Nephron (organoid): ENCODE results near the gene POM121.
A peak's percentile ranks its signal among the peaks of the same experiment; 100 is the strongest.
"Not testable (repeated sequence)": the region's sequence is repeated elsewhere in the genome, so short reads cannot be mapped to it uniquely, and the experiment has no call there.

Source experiments
- H3K27ac Mint-ChIP-seq, 3 experiments: 2 replicates each; pipeline ENCODE4 v1.8.0; 2020; ENCODE audit warnings: mixed read lengths in 3 of 3, mild to moderate bottlenecking in 2 of 3, moderate library complexity in 1 of 3
- H3K27me3 Mint-ChIP-seq: 2 replicates; pipeline ENCODE4 v1.8.0; 2021; ENCODE audit warnings: low read depth, mild to moderate bottlenecking, moderate library complexity, mixed read lengths
- H3K36me3 Mint-ChIP-seq: 2 replicates; pipeline ENCODE4 v1.8.0; 2020; ENCODE audit warnings: low read depth, mixed read lengths
- H3K4me1 Mint-ChIP-seq: 2 replicates; pipeline ENCODE4 v1.8.0; 2020; ENCODE audit warnings: mixed read lengths
- H3K4me3 Mint-ChIP-seq, 3 experiments: 2 replicates each; pipeline ENCODE4 v1.8.0; 2020; ENCODE audit warnings: mild to moderate bottlenecking in 3 of 3, mixed read lengths in 3 of 3, moderate library complexity in 2 of 3
- H3K9me3 Mint-ChIP-seq: 2 replicates; pipeline ENCODE4 v1.8.0; 2020; ENCODE audit warnings: mixed read lengths

The POM121 gene

GRCh38 chr7:72949686-72950085 lies 24.8 kb downstream of the POM121 start:
- H3K4me1 Mint-ChIP-seq, H3K9me3 Mint-ChIP-seq, H3K4me3 Mint-ChIP-seq: not testable (repeated sequence)

GRCh38 chr7:72950432-72950831 lies 25.5 kb downstream of the POM121 start:
- H3K9me3 Mint-ChIP-seq, H3K4me1 Mint-ChIP-seq, H3K36me3 Mint-ChIP-seq, H3K4me3 Mint-ChIP-seq, H3K27me3 Mint-ChIP-seq, H3K27ac Mint-ChIP-seq: not testable (repeated sequence)

More at GRCh38 chr7:72949686-72950085, 24.8 kb downstream of the POM121 start:
- H3K36me3 Mint-ChIP-seq, H3K27ac Mint-ChIP-seq, H3K27me3 Mint-ChIP-seq: not testable (repeated sequence)

DNA sequence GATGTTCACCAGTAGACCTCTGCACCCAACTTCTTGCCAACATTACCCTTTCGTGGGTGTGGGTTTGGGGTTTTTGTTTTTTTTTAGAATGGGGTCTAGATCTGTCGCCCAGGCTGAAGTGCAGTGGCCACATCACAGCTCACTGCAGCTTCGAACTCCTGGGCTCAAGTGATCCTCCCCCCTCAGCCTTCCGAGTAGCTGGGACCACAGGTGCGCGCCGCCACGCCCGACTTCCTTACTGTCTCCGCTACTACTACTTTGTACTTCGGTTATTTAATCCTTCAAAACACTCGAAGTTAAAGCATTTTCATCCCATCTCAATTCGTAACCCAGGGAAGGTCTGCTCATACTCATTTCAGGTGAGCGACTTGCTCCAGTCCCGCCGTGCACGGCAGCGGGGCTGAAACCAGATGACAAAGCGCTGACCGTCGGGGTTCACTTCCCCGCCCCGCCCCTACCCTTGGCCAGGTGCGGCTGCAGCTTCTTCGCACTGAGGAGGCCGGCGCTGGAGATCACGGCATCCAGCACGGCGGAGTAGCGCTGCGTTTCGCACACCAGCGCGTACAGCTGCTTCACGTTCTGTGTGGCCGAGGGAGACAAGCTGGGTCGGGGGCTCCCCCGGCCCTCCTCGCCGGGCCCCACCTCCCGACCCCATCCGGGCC lies 29.1 kb downstream of the POM121 start:
- H3K4me1 Mint-ChIP-seq, H3K27me3 Mint-ChIP-seq, H3K36me3 Mint-ChIP-seq, H3K4me3 Mint-ChIP-seq, H3K27ac Mint-ChIP-seq, H3K9me3 Mint-ChIP-seq: not testable (repeated sequence)

DNA sequence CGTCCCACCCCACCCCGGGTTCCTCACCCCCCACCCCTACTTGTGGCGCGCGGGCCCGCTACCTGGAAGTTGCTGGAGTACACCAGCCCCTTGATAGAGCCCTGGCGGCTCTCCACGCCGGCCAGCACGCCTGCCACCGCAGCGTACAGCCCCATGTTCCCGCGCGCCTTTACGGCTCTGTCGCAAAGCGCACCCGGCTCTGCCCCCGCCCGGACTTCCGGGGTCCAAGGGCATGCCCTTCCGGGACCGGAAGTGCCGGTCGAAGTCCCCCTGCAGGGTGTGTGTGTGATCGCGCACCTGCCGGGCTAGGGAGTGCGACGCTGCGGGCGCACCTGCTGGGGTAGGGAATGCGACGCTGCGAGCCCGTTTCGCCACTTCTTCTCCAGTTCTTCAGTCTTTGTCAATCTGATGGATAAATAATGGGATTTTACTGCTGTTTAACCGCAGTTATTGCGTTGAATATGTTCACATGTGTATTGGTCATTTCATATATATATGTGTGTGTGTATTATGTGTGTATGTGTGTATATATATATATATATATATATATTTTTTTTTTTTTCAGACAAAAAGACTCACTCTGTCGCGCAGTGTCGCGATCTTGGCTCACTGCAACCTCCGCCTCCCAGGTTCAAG lies 29.8 kb downstream of the POM121 start:
- H3K27me3 Mint-ChIP-seq, H3K9me3 Mint-ChIP-seq, H3K4me1 Mint-ChIP-seq, H3K36me3 Mint-ChIP-seq: not testable (repeated sequence)
- Mint-ChIP-seq H3K27ac (peak overlapping the region in 1 of 3 experiments; percentile 76), H3K4me3 (peak overlapping the region; percentile 78 to 88 (median 87))

- not testable (repeated sequence) for H3K36me3 Mint-ChIP-seq, H3K9me3 Mint-ChIP-seq, H3K4me3 Mint-ChIP-seq, H3K27me3 Mint-ChIP-seq, H3K27ac Mint-ChIP-seq, H3K4me1 Mint-ChIP-seq
Measured at GRCh38 chr7:72960029-72960428, 35.1 kb downstream of the POM121 start.

DNA sequence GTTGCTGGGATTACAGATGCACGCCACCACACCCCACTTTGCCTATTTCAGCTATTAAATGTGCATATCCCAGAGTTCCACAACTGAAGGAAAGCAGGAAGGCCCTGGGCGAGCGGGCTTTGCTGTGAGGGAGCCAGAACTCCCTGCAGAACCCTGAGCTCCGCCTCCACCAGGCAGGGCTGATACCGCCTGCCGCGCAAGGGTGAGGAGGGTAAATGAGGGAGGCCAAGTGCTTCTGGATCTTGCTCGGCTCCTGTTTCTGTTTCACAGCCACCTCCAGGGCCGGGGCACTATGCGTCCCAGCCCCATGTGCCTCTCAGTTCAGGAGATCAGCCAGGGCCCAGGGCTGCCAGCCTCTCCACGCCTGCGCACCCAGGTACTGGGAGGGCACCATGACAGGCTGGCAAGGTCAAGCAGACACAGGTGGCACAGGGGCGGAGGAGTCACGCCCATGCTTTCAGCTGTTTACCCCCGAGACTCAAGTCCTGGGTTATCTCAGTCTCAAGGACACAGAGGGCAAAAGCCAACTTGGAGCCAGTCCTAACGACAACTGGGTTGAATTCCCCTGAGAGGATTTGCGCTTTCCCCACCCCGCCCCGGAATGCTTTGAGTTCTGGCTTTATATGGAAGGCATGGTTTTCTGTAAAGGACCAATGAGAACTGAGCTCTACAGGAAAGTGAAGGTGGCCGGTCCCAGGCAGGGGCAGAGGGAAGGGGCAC lies 35.9 kb downstream of the POM121 start:
- H3K27me3 Mint-ChIP-seq, H3K4me1 Mint-ChIP-seq, H3K36me3 Mint-ChIP-seq, H3K4me3 Mint-ChIP-seq, H3K9me3 Mint-ChIP-seq, H3K27ac Mint-ChIP-seq: not testable (repeated sequence)

DNA sequence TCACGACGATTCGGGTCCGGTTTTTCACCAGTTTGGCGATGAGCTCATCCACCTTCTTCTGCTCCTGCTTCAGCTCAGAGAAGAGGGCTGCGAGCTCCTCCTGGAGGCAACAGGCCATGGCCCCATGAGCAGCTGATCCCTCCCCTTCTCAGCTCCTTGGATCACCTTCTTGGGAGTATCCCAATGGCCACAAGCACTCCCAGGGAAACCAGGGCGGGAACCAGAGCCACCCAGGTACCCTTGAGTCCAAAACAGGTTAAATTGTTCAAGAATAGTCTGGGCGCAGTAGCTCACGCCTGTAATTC lies 36.4 kb downstream of the POM121 start:
- not testable (repeated sequence) for H3K9me3 Mint-ChIP-seq, H3K27me3 Mint-ChIP-seq, H3K4me1 Mint-ChIP-seq, H3K36me3 Mint-ChIP-seq, H3K27ac Mint-ChIP-seq, H3K4me3 Mint-ChIP-seq

GRCh38 chr7:72963056-72963455 lies 38.2 kb downstream of the POM121 start:
- H3K4me1 Mint-ChIP-seq, H3K27me3 Mint-ChIP-seq, H3K27ac Mint-ChIP-seq, H3K9me3 Mint-ChIP-seq, H3K4me3 Mint-ChIP-seq, H3K36me3 Mint-ChIP-seq: not testable (repeated sequence)

DNA sequence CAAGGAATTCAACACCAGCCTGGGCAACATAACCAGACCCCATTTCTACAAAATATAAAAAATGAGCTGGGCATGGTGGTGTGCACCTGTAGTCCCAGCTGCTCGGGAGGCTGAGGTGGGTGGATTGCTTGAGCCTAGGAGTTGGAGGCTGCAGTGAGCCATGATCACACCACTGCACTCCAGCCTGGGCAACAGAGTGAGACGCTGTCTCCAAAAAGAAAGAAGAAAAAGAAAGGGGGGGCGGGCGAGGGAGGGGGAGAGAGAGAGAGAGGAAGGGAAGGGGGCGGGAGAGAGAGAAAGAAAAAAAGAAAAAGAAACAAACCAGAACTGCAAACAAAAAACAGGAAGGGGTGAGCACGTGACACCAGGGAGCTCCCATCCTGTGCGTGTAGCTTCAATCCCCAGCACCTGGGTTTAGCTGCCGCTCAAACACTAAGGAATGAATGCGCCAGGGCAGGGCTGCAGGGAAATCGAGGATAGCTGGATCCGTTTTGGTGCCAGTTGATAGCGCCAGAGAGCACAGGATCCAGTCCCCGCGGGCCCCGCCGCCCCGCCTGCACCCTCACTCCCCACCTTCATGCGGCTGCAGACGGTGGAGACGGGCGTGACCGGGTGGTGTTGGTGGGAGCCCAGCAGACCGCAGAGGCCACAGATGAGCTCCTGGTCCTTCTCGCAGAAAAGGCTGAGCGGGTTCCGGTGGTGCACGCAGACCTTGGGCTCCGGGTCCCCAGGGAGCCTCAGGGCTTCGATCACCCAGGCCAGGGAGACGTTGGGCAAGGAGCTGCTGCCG lies 40.5 kb downstream of the POM121 start:
- not testable (repeated sequence) for H3K36me3 Mint-ChIP-seq, H3K27ac Mint-ChIP-seq, H3K4me1 Mint-ChIP-seq, H3K4me3 Mint-ChIP-seq, H3K27me3 Mint-ChIP-seq, H3K9me3 Mint-ChIP-seq

DNA sequence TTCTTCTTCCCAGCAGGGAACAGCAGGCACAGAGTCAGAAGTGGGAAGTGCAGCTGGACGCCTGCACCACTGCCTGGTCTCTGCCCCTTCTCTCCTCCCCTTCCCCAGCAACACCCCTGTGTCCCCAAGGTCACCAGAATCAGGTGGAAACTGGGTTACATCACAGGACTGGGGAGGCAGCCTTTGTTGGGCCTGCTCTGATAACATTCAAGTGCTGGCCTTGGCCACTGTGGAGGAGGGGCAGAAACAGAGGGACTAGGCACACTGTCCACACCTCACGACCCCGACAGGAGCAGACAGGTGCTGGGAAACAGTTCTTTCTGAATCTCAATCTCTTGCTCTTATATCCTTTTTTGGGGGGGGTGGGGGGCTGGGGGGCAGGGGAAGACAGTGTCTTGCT lies 42.0 kb downstream of the POM121 start:
- not testable (repeated sequence) for H3K4me1 Mint-ChIP-seq, H3K4me3 Mint-ChIP-seq

DNA sequence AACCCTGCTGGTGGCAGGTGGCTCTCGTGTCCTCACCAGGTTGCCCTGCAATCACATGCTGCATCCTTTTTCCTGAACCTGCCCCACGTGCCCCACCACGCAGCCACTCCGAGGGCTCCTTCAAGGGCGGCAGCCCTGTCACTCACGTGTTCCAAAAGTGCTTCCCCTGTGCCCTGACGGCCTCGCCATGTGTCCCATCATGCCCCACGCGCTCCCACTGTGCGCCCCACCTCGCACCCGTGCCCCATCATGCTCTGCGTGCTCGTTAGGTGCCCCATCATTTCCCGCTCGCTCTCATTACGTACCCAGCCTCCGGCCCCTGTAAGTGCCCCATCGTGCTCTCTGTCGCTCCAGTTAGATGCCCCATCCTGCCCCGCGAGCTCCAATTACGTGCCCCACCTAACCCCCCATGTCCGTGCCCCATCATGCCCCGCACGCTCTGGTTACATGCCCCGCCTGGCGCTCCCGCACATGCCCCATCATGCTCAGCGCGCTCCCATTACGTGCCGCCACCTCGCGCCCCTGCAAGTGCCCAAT lies 44.2 kb downstream of the POM121 start, which contains the start of gene TRIM74:
TSS of gene TRIM74 (minus strand) at position 487 of the 537 bp plus-strand sequence. CDS start 3,309 bp downstream, outside the sequence.
- H3K4me1 Mint-ChIP-seq, H3K27me3 Mint-ChIP-seq, H3K36me3 Mint-ChIP-seq, H3K9me3 Mint-ChIP-seq, H3K4me3 Mint-ChIP-seq, H3K27ac Mint-ChIP-seq: not testable (repeated sequence)

More for the DNA sequence above, 42.0 kb downstream of the POM121 start:
- H3K36me3 Mint-ChIP-seq, H3K27me3 Mint-ChIP-seq, H3K9me3 Mint-ChIP-seq, H3K27ac Mint-ChIP-seq: not testable (repeated sequence)

GRCh38 chr7:72969688-72970087 lies 44.8 kb downstream of the POM121 start:
- not testable (repeated sequence) for H3K27ac Mint-ChIP-seq, H3K9me3 Mint-ChIP-seq, H3K4me1 Mint-ChIP-seq, H3K4me3 Mint-ChIP-seq, H3K27me3 Mint-ChIP-seq, H3K36me3 Mint-ChIP-seq

GRCh38 chr7:72971505-72971904 lies 46.6 kb downstream of the POM121 start:
- H3K9me3 Mint-ChIP-seq, H3K4me1 Mint-ChIP-seq, H3K36me3 Mint-ChIP-seq, H3K27me3 Mint-ChIP-seq, H3K4me3 Mint-ChIP-seq, H3K27ac Mint-ChIP-seq: not testable (repeated sequence)

DNA sequence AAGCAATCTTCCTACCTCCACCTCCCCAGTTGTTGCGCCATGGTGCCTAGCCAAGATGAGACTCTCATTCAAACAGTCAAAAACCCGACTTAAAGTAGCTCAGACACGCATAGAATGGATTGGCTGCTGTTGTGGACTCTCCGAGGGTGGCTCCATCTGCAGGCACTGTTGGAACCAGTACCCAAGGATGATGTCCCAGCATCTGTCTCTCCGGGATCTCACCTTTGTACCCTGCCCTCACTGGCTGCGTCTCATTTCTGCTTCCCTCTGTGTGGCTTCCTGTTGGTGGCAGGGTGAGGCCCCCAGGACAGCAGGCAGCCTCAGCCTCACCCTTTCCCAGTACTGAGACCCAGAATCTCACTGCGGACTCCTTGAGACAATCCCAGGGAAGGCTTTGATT lies 49.9 kb downstream of the POM121 start:
- H3K27me3 Mint-ChIP-seq, H3K36me3 Mint-ChIP-seq, H3K4me3 Mint-ChIP-seq, H3K27ac Mint-ChIP-seq, H3K4me1 Mint-ChIP-seq, H3K9me3 Mint-ChIP-seq: not testable (repeated sequence)
